Adipose tissue (tissue), 3 donors: ENCODE data around the gene SH3GL3. TPM values are rescaled to one million over a fixed set of nuclear protein-coding genes. Genes with fewer than 3 reads are reported as not detected.

Experiments
- H3K27ac ChIP-seq: one replicate; pipeline ENCODE4 v1.5.1; 2013; ENCODE audit warnings: low read depth, low read length
- WGBS, 3 donors: extraction: QIAGEN DNeasy Blood & Tissue Kit; methylation state at CpG; one replicate each; pipeline ENCODE4 v1.1.7; 2013; 5-methylcytosine and 5-hydroxymethylcytosine counted together
- polyA plus RNA-seq, 3 donors: library from polyadenylated mRNA; stranded (reverse); fragments of 200-250 nt; gene quantifications; one replicate each; pipeline ENCODE4 v1.2.3, GENCODE V29; 2013
- donor health status: healthy with polysubstance abuse.
- donor health status: Bipolar disorder and iron deficiency.
- donor health status: healthy.

SH3GL3 gene, protein sequence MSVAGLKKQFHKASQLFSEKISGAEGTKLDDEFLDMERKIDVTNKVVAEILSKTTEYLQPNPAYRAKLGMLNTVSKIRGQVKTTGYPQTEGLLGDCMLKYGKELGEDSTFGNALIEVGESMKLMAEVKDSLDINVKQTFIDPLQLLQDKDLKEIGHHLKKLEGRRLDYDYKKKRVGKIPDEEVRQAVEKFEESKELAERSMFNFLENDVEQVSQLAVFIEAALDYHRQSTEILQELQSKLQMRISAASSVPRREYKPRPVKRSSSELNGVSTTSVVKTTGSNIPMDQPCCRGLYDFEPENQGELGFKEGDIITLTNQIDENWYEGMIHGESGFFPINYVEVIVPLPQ
- polyA plus RNA-seq: under 1 TPM in 2 of 3 donors, not detected in 1; 0.07 to 0.13 TPM

DNA sequence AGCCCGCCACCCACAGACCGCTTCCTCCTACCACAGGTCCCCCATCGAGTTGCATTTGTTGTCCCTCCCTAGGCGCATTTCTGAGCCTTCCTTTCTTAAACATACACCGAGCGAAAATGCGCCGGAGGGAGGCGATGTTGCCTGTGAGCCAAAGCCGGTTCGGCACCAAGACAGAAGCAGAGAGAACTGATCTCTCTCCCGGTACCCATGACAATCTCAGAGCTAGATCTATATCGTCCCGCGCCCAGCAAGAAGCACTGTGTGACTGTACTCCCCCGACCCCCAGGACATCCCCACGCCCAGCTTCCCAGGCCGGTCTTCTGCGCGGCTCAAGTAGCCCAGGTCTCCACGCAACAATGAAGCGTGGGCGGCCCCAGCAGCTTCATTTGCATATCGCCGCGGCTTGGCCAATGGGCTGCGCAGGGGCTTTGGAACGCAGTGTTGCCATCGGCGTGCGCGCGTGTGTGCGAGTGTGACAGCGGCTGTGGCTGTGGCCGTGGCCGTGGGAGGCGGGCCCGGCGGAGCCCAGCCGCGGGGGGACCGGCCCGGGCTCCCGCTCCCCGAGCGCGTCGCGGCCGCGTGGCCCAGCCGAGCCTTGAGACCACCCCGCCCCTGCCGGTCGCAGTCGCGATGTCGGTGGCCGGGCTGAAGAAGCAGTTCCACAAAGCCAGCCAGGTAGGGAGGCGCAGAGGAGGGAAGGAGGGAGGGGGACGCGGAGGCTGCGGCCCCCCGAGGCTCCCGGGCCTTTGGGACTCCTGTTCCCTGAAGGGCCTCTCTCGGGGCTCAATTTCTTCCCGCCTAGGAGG is at the start of gene SH3GL3:
TSS of gene SH3GL3 (plus strand) at position 438 of the 806 bp plus-strand sequence. CDS start at position 631, 193 bp downstream.
- WGBS, 3 donors: 1% methylated on average over 62 to 68 of the region's 68 CpGs
- H3K27ac ChIP-seq: no peak within 1 kb of the TSS

DNA sequence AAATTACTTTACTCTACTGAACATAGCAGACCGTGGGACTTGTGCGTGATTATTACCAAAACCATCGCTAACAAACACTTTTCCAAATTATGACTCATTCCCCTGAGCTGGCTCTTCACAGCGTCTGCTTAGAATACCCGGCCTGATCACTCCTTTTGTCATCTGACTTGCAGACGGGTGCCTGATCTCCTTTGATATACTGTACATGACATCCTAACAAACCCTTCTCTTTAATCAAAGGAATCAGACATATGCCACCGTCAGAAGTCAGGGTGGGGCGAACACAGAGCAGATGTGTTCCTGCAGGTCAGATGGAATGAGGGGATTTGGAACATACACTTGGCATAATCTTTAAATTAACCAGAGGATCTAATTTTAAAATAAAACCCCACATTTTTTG is 48.5 kb upstream of the SH3GL3 start:
- 57 to 68% (median 61%) methylated on average over 8 of the region's 8 CpGs for WGBS, 3 donors
- no peak overlapping the region for H3K27ac ChIP-seq

DNA sequence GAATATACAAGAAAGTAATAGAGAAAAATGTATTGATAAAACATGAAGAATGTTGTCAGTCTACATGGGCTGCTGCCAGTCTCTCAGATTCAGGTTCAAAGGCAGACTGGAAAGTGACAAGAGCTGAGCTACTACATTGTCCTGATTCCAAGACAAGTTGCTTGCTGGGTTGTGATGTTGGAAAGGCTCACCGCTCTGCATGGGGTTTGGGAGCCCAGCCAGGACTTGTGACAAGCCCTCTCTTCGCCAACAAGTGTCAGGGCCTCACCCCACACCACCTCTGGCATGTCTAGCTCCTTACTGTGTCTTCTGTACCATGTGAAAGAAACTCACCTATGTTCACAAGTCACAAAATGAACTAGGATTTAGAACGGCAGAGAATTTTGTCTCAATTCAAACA is 43.0 kb upstream of the SH3GL3 start:
- 33 to 62% (median 53%) methylated on average over 3 of the region's 3 CpGs for WGBS, 3 donors
- H3K27ac ChIP-seq: no peak overlapping the region

DNA sequence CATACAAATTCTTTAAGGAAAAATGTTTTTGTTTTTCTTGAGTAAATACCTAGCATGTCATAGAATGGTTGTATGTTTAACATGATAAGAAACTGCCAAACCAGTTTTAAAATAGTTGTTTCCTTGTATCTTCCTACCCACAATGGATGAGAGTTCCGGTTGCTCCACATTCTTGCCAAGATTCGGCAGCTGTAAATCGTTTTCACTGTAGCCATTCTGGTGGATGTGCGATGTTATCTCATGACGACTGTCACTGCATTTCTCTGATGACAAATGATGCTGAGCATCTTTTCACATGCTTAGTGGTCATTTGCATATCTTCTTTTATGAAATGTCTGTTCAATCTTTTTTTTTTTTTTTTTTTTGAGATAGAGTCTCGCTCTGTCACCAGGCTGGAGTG is 36.6 kb upstream of the SH3GL3 start:
- 72 to 83% (median 74%) methylated on average over 5 to 6 of the region's 6 CpGs for WGBS, 3 donors
- H3K27ac ChIP-seq: no peak overlapping the region

DNA sequence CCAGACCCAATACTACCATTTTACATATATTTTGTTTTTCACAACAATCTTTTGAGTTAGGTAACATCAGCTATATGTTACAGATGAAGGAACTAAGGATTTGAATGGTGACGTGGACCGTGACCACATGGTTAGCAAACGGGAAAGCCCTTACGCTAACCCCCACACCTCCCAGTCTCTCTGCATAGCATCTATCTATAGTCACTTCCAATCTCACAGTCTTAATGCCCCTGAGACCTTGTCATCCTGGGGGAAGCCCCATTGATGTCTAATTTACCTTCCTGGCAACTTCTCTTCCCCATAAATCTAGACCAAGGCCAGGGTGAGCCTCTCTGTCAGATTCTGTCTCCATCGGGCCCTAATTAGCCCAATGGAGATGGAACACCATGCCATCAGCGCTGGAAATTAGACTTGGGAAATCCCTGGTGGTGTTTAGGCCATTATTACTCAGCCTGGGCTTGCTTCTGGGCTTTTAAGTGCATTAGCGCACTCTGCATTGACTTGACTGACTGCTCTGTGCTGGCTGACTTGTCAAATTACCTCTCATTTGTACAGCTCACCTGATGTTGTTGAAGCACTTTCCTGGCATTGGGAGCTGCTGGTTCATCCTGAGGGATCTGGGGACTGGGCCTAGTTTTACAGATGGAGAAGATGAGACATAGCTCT is 34.0 kb upstream of the SH3GL3 start:
- H3K27ac ChIP-seq: no peak overlapping the region
- 83 to 87% (median 86%) methylated on average over 7 of the region's 7 CpGs for WGBS, 3 donors

DNA sequence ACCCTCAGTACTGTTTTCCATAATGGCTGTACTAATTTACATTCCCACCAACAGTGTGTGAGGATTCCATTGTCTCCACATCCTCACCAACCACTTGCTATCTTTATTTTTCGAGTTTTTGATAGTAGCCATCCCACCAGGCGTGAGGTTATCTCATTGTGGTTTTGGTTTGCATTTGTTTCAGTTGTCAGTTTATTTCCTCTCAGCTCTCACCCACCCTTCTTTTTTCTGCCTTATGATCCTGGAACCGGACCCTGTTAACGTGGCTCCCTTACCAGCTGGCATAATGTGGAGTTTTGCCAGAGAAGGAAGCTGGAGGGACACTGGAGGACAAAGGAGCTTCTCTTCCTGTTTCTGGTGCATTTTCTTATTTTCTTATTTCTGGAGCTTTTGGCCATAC is 25.1 kb upstream of the SH3GL3 start:
- 52 to 70% (median 53%) methylated on average over 4 of the region's 4 CpGs for WGBS, 3 donors

DNA sequence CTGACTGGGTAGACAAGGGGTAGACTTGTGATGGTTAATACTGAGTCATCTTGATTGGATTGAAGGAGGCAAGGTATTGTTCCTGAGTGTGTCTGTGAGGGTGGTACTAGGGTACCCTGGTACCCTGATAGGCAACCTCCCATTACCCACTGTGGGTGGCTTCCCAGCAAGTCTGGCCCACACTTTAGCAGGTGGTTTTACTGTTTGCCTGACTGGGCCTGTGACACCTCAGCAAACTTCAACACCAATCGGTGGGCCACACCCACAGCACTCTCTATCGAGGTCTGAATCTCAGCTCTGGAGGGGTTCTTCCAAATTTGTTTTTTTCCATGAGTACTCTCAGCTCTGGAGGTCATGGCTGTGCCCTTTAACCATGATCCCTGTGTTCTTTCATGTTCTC is 24.6 kb upstream of the SH3GL3 start:
- H3K27ac ChIP-seq: no peak overlapping the region
- 44 to 70% (median 61%) methylated on average over 2 of the region's 2 CpGs for WGBS, 3 donors

More for the DNA sequence above, 25.1 kb upstream of the SH3GL3 start:
- no peak overlapping the region for H3K27ac ChIP-seq

DNA sequence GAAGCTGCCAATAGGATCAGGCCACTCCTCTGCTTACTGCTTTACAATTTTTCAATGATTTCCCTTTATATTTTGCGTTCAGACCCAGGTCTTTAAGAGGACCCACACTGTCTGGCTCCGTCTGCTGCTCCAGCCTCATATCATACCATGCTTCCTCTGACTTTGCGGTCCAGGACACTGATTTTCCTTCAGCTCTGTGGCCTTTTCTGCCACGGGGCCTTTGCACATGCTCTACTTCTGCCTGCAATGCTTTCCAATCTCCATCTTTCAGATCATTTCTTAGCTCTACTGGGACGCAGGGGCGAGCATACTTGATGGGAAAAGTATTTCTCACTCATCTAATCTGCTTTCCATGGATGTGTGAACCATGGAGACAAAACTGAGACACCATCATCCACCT is 23.0 kb upstream of the SH3GL3 start:
- WGBS, 3 donors: 80 to 89% (median 88%) methylated on average over 6 of the region's 6 CpGs
- H3K27ac ChIP-seq: no peak overlapping the region

DNA sequence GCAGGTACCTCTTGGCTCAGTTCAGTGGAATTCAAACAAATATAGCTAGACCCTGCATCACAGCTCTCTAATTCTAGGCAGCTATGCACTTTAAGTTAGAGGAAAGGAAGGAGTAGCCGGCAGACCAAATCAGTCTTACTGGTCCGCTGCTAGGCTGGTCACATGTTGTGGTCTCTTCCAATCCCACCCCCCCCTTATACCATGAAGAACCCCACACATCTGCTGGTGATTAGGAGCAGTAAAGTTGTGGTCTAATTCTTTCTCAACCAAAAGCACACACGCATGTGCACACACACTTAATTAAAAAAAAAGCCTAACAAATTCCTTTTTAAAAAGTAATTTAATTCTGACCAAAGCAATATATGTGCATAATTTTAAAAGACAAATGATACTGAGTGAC is 16.7 kb upstream of the SH3GL3 start:
- 75 to 78% (median 77%) methylated on average over 3 of the region's 3 CpGs for WGBS, 3 donors
- no peak overlapping the region for H3K27ac ChIP-seq

DNA sequence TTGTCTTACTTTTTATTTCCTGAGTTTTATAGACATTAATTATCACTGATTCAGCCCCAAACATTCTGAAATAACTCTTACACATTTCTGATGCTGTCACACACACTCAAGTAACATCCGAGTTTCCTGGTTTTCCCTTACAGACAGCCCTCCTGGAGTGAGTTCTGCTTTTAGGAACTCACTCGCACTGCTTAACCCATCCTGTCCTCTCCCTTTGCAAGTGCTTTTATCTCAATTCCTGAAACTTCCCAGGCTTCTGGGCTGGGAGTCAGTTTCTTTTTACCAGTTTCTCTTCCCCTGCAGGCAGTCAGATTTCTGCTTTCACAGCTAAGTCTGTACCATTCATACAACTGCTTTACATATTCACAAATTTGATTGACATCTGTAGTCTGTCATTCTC is 15.6 kb upstream of the SH3GL3 start:
- H3K27ac ChIP-seq: no peak overlapping the region
- 33 to 56% (median 39%) methylated on average over 2 of the region's 2 CpGs for WGBS, 3 donors

DNA sequence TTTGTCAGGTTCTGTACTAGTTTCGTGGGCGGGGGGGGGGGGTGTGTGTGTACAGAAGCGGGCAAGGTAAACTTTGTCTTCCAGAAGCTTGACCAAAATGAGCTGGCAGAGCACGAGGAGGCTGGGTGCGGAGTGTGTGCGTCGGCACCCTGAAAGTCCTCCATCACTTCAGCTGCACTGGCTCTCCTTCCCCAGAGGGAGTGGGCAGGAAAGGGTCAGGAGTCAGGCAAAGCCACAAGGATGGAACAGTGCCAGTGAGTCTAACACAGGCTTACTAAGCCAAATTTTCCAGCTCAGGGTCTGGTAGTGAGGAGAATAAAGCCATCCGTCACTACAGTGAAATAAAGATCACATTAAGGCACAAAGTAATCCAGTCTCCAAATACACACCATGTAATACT is 11.9 kb upstream of the SH3GL3 start:
- no peak overlapping the region for H3K27ac ChIP-seq
- 32 to 42% (median 36%) methylated on average over 7 to 8 of the region's 8 CpGs for WGBS, 3 donors

DNA sequence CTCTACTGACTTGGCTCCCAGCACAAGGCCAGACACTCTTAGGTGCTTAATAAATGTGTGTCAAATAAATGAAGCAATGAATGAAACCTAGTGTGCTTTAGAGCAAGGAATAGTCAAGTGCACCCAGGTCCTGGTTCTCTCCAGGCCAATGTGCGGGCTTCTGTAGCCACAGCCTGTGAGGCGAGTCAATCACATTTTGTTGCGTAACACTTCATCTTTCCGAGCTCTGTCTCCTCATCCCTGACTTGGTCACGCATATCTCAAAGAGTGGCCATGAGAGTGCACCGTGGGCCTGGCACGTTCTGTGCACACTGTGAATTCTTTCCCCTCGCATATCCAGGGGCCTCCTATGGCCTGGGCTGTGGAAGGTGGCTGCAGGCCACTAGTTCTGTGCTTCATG is 11.4 kb upstream of the SH3GL3 start:
- no peak overlapping the region for H3K27ac ChIP-seq
- 70 to 84% (median 71%) methylated on average over 8 of the region's 8 CpGs for WGBS, 3 donors

DNA sequence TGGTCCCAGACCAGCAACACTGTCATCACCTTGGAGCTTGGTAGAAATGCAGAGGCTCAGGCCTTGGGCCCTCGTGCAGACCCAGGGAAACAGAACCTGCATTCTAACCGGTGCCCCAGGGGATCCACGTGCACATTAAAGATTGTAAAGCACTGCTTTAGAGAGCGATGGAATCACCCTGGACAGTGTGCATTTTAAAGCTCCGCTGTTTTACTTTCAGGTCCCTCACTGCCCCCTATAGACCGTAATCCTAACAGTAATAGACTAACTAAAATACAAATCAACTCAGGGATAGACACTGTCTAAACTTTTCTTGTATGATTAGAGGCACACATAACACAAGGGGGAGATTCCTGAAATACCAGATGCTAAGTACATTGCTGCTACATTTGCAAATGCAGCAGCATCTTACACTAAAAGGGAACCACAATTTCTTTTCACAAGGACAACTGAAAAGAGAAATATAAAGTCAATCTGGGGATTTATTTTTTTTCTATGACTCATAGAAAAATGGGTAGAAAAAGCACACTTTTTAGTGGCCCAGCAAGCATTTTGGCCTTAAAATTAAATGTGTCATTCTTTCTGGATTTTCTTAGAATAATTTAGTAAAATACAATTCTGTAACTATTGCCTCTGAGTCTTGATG is 10.5 kb upstream of the SH3GL3 start:
- no peak overlapping the region for H3K27ac ChIP-seq
- 9 to 17% (median 14%) methylated on average over 6 of the region's 6 CpGs for WGBS, 3 donors

DNA sequence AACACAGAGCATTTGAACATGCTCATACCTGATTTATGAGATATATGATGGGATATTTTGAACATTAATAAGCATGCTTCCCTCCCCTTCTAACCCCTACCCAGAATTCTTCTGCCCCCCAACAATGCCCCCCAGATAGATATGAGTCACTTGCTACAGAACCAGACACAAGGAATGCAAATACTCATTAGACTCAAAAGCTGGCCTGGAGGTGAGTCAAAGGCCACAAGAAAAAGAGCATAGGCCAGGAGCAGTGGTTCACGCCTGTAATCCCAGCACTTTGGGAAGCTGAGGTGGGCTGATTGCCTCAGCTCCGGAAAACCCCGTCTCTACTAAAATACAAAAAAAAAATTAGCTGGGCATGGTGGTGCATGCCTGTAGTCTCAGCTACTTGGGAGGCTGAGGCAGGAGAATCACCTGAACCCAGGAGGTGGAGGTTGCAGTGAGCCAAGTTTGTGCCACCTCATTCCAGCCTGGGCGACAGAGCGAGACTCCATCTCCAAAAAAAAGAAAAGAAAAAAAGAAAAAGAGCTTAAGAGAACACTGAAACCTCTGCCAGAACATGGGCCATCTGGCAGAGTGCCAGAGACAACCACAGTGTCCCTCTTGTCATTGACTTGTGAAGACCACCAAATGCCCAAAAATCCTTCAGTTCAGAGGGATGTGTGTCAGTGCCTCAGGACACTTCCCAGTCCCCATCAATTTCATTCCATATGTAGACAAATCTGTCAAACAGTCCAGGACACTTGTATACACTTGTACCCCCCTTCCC is 3.9 kb upstream of the SH3GL3 start:
- no peak overlapping the region for H3K27ac ChIP-seq
- 87 to 96% (median 93%) methylated on average over 5 of the region's 5 CpGs for WGBS, 3 donors

DNA sequence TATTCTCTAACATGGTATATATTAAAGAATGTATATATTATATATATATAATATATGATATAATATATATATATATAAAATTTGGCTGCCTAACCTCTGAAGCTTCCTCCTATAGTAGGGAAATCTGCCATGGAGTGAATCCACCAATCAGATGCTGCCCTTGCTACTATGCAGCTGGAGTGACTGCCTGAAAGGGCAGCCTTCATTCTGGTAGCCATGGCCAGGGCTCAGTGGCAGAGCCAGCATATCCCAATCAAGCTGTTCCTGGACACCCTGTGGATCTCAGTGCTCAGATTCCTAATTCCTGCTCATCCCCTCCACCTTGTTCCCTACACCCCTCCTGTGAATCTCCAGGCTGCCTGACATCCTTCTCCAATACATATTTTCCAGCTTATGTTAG is 2.2 kb upstream of the SH3GL3 start:
- H3K27ac ChIP-seq: no peak overlapping the region

DNA sequence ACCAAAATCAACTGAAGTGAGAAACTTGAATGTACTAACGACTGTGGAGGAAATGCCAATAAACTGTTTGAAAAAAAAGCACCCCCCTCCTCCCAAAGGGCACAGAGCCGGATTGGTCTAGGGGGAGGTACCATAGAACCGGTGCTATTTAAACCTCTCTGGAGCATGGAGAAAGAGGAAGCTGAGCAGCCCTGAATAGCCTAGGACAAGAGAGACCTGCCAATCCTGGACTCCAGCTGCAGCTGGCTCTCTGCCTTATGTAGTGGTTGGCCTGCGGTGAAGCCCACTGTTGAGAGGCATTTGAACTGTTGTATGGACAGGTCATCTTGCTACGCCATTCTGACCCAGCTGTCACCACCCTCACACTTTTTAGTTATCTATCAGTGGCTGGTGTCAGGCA is 1.5 kb upstream of the SH3GL3 start:
- 30 to 46% (median 35%) methylated on average over 5 of the region's 5 CpGs for WGBS, 3 donors
- no peak overlapping the region for H3K27ac ChIP-seq

DNA sequence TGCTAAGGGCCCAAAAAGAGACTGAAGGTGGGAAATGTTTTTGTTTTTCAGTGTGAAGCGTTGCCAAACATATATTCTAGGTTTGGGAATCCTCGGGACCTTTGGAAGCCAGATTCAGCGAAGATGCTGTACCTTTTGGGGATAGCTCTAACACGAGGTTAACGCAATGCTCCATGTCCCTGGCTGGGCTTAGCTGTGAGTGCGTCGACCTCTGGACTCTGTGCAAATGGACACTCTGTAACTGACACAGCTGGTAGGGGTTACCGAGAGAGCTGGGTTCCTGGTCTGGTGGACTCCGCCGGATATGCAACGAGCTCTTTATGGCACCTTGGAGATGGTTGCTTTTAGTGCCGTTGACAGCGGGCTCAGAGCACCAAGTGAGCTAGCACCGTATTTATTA is 724 bp upstream of the SH3GL3 start:
- H3K27ac ChIP-seq: no peak overlapping the region
- 66 to 74% (median 66%) methylated on average over 14 of the region's 14 CpGs for WGBS, 3 donors

DNA sequence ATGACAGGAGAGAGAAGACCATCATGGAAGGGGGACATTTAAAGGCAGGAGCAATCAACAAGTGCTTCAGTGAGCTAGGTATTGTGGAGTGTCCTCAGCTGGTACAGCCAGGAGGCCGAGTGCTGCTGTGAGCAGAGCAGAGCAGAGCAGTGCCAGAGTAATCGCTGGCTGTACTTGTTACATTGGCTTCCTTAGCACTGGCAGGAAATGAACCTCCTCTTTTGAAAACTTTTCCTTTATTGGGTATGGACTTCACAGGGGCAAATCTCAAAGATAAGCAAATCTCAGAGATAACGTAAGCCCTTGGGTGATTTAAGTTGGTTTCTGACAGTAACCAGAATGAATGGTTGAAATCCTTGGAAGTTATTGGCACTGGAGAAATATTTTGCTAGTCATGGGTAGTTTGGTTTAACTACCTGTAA is 2.1 kb downstream of the SH3GL3 start:
- H3K27ac ChIP-seq: no peak overlapping the region
- 39 to 47% (median 45%) methylated on average over 3 of the region's 3 CpGs for WGBS, 3 donors
